K562 (cell line): ENCODE data around the gene BTG2. TPM values are rescaled to one million over a fixed set of nuclear protein-coding genes. Genes with fewer than 3 reads are reported as not detected.

Experiments
- CREB1 ChIP-seq, 2 experiments: sonication (generic) in 1 of 2; formaldehyde crosslinking in 1 of 2; IDR thresholded peaks; 2 replicates each; pipeline versions ENCODE4 v1.6.1 to v1.8.0; 2012 to 2022; ENCODE audit warnings: inconsistent platforms in 1 of 2, mild to moderate bottlenecking in 1 of 2, missing genetic modification reagents in 1 of 2, moderate library complexity in 1 of 2
- NRF1 ChIP-seq, 2 experiments: fragments of 450-650 bp; IDR thresholded peaks in 1 of 2; conservative IDR thresholded peaks in 1 of 2; 2 replicates each; pipeline ENCODE4 v1.6.1; 2014; ENCODE audit warnings: mild to moderate bottlenecking in 2 of 2
- ZC3H4 ChIP-seq: sonication (generic); formaldehyde crosslinking; IDR thresholded peaks from 2 replicates; pipeline ENCODE4 v1.9.0; 2021; ENCODE audit warnings: missing genetic modification reagents, borderline replicate concordance
- polyA plus RNA-seq, 8 experiments: library from polyadenylated mRNA; depleted of rRNA in 4 of 8; stranded (reverse) in 5 of 8; unstranded in 3 of 8; fragments of >200 nt; fragmentation: Nextera tagmentation in 2 of 8; fragmentation: Illumina TruSeq in 1 of 8; extraction: Ambion mirVana in 2 of 8; extraction: Trizol in 1 of 8; gene quantifications; 2 replicates each; pipeline versions ENCODE4 v1.2.1 to v1.2.3, GENCODE V29; 2011 to 2014; ENCODE audit warnings: inconsistent platforms in 1 of 8, missing spikeins in 1 of 8
- total RNA-seq, 7 experiments: library from RNA; depleted of rRNA in 6 of 7; stranded (reverse); fragments of >200 nt in 6 of 7; fragmentation: Illumina TruSeq in 2 of 7; extraction: Trizol in 2 of 7; gene quantifications; 2 replicates each; pipeline versions ENCODE4 v1.2.1 to v1.2.3, GENCODE V29; 2011 to 2021; ENCODE audit warnings: low replicate concordance in 1 of 7
- TF ChIP-seq, protein P1 (sequence below): fragments of 200-600 bp; sonication (generic); IDR thresholded peaks from one replicate; pipeline ENCODE4 v1.6.1; 2012; ENCODE audit warnings: mild to moderate bottlenecking, low read depth, low read length, inconsistent platforms
- TF ChIP-seq, protein P2 (sequence below): sonication (generic); formaldehyde crosslinking; IDR thresholded peaks from 2 replicates; pipeline ENCODE4 v1.8.0; 2023; ENCODE audit warnings: missing genetic modification reagents, mild to moderate bottlenecking, borderline replicate concordance

The BTG2 gene
- total and polyA plus RNA-seq, 9 of the 15 experiments (the other 6 are each of a cell fraction or from before 2014, with no cell fraction given): 2.3 to 41.9 (median 8.7) TPM

DNA sequence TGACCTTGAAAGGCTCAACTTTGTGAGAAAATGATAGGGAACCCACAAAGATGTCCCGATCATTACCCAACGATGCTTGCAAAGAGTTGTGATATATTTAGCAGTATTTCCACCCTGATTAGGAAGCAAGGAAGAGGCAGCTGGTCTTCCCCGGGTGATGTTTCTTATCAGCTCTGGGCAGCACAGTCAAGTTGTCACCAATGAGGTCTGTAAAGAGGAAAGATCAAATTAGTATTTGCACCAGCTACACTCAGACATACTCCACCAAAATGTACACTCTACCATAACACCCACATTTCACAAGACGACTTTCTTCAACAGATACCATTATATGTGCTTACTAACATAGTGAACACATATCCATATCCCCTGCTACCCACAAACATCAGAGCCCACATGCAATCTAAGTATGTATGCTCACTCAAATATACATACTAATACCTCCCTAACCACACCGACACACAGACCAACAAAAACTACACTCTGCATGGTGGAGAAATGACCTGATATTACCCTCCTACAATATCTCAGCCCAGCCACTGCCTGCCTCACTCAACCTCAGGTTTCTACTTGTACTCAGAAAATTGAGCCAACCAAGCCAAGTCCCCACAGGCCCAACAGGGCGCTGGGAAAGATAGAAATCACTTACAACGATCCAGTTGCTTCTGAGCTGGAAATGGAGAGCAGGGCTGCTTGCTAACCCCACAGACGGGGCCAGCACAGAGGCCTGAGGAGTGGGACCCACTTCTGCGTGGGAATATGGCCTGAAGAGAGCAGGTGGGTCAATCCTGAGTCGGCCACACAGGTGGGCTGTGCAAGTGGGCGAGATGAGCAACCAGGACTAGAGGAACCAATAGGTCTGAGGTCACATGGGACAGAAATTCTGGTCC, 4.6 kb upstream of the BTG2 start (continued):
- TF ChIP-seq, protein P1, sequence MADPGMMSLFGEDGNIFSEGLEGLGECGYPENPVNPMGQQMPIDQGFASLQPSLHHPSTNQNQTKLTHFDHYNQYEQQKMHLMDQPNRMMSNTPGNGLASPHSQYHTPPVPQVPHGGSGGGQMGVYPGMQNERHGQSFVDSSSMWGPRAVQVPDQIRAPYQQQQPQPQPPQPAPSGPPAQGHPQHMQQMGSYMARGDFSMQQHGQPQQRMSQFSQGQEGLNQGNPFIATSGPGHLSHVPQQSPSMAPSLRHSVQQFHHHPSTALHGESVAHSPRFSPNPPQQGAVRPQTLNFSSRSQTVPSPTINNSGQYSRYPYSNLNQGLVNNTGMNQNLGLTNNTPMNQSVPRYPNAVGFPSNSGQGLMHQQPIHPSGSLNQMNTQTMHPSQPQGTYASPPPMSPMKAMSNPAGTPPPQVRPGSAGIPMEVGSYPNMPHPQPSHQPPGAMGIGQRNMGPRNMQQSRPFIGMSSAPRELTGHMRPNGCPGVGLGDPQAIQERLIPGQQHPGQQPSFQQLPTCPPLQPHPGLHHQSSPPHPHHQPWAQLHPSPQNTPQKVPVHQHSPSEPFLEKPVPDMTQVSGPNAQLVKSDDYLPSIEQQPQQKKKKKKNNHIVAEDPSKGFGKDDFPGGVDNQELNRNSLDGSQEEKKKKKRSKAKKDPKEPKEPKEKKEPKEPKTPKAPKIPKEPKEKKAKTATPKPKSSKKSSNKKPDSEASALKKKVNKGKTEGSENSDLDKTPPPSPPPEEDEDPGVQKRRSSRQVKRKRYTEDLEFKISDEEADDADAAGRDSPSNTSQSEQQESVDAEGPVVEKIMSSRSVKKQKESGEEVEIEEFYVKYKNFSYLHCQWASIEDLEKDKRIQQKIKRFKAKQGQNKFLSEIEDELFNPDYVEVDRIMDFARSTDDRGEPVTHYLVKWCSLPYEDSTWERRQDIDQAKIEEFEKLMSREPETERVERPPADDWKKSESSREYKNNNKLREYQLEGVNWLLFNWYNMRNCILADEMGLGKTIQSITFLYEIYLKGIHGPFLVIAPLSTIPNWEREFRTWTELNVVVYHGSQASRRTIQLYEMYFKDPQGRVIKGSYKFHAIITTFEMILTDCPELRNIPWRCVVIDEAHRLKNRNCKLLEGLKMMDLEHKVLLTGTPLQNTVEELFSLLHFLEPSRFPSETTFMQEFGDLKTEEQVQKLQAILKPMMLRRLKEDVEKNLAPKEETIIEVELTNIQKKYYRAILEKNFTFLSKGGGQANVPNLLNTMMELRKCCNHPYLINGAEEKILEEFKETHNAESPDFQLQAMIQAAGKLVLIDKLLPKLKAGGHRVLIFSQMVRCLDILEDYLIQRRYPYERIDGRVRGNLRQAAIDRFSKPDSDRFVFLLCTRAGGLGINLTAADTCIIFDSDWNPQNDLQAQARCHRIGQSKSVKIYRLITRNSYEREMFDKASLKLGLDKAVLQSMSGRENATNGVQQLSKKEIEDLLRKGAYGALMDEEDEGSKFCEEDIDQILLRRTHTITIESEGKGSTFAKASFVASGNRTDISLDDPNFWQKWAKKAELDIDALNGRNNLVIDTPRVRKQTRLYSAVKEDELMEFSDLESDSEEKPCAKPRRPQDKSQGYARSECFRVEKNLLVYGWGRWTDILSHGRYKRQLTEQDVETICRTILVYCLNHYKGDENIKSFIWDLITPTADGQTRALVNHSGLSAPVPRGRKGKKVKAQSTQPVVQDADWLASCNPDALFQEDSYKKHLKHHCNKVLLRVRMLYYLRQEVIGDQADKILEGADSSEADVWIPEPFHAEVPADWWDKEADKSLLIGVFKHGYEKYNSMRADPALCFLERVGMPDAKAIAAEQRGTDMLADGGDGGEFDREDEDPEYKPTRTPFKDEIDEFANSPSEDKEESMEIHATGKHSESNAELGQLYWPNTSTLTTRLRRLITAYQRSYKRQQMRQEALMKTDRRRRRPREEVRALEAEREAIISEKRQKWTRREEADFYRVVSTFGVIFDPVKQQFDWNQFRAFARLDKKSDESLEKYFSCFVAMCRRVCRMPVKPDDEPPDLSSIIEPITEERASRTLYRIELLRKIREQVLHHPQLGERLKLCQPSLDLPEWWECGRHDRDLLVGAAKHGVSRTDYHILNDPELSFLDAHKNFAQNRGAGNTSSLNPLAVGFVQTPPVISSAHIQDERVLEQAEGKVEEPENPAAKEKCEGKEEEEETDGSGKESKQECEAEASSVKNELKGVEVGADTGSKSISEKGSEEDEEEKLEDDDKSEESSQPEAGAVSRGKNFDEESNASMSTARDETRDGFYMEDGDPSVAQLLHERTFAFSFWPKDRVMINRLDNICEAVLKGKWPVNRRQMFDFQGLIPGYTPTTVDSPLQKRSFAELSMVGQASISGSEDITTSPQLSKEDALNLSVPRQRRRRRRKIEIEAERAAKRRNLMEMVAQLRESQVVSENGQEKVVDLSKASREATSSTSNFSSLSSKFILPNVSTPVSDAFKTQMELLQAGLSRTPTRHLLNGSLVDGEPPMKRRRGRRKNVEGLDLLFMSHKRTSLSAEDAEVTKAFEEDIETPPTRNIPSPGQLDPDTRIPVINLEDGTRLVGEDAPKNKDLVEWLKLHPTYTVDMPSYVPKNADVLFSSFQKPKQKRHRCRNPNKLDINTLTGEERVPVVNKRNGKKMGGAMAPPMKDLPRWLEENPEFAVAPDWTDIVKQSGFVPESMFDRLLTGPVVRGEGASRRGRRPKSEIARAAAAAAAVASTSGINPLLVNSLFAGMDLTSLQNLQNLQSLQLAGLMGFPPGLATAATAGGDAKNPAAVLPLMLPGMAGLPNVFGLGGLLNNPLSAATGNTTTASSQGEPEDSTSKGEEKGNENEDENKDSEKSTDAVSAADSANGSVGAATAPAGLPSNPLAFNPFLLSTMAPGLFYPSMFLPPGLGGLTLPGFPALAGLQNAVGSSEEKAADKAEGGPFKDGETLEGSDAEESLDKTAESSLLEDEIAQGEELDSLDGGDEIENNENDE: no peak
- TF ChIP-seq ZC3H4 (CRISPR knock-in tag): peak; percentile 57; the same call in 1 of the 2 replicates
- peak; percentile 60; the same call in 1 of the 2 replicates for TF ChIP-seq CREB1 (IDR thresholded peaks at IDR 0.05)
- no peak for TF ChIP-seq CREB1 (CRISPR knock-in tag; IDR thresholded peaks at IDR 0.05)
- peak in 1 of 2 experiments; percentile 24; a peak in 1 of 4 replicates for TF ChIP-seq NRF1 (conservative IDR thresholded peaks at IDR 0.05 in 1 of 2, IDR thresholded peaks at IDR 0.05 in 1 of 2)
- TF ChIP-seq, protein P2, sequence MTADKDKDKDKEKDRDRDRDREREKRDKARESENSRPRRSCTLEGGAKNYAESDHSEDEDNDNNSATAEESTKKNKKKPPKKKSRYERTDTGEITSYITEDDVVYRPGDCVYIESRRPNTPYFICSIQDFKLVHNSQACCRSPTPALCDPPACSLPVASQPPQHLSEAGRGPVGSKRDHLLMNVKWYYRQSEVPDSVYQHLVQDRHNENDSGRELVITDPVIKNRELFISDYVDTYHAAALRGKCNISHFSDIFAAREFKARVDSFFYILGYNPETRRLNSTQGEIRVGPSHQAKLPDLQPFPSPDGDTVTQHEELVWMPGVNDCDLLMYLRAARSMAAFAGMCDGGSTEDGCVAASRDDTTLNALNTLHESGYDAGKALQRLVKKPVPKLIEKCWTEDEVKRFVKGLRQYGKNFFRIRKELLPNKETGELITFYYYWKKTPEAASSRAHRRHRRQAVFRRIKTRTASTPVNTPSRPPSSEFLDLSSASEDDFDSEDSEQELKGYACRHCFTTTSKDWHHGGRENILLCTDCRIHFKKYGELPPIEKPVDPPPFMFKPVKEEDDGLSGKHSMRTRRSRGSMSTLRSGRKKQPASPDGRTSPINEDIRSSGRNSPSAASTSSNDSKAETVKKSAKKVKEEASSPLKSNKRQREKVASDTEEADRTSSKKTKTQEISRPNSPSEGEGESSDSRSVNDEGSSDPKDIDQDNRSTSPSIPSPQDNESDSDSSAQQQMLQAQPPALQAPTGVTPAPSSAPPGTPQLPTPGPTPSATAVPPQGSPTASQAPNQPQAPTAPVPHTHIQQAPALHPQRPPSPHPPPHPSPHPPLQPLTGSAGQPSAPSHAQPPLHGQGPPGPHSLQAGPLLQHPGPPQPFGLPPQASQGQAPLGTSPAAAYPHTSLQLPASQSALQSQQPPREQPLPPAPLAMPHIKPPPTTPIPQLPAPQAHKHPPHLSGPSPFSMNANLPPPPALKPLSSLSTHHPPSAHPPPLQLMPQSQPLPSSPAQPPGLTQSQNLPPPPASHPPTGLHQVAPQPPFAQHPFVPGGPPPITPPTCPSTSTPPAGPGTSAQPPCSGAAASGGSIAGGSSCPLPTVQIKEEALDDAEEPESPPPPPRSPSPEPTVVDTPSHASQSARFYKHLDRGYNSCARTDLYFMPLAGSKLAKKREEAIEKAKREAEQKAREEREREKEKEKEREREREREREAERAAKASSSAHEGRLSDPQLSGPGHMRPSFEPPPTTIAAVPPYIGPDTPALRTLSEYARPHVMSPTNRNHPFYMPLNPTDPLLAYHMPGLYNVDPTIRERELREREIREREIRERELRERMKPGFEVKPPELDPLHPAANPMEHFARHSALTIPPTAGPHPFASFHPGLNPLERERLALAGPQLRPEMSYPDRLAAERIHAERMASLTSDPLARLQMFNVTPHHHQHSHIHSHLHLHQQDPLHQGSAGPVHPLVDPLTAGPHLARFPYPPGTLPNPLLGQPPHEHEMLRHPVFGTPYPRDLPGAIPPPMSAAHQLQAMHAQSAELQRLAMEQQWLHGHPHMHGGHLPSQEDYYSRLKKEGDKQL (CRISPR knock-in tag): no peak
